Neuronal stem cell (in vitro differentiated cells): Measurements from ENCODE around the gene ZNF134.

Experiments
- DNase-seq: peaks from one replicate; pipeline ENCODE4 v3.0.0-alpha.2; 2013; ENCODE audit warnings: low spot score
- H2AFZ ChIP-seq: one replicate; pipeline ENCODE4 v1.6.1; 2013; ENCODE audit warnings: mild to moderate bottlenecking, low read length, inconsistent platforms
- H2AK5ac ChIP-seq: 2 replicates; pipeline ENCODE4 v1.6.1; 2013; ENCODE audit warnings: low read depth, mild to moderate bottlenecking, inconsistent platforms, low read length, moderate library complexity, mixed read lengths
- H2BK120ac ChIP-seq: 2 replicates; pipeline ENCODE4 v1.6.1; 2013; ENCODE audit warnings: low read depth, mild to moderate bottlenecking, inconsistent platforms, low read length, moderate library complexity, mixed read lengths
- H2BK12ac ChIP-seq: one replicate; pipeline ENCODE4 v1.6.1; 2013; ENCODE audit warnings: low read length, inconsistent platforms
- H2BK15ac ChIP-seq: 2 replicates; pipeline ENCODE4 v1.6.1; 2013; ENCODE audit warnings: mild to moderate bottlenecking, low read length, inconsistent platforms, mixed read lengths
- H2BK5ac ChIP-seq: one replicate; pipeline ENCODE4 v1.6.1; 2013; ENCODE audit warnings: inconsistent platforms, mild to moderate bottlenecking, low read length, moderate library complexity
- H3K14ac ChIP-seq: one replicate; pipeline ENCODE4 v1.6.1; 2013; ENCODE audit warnings: low read length, inconsistent platforms
- H3K18ac ChIP-seq: 2 replicates; pipeline ENCODE4 v1.6.1; 2013; ENCODE audit warnings: low read length, inconsistent platforms
- H3K23ac ChIP-seq: 2 replicates; pipeline ENCODE4 v1.6.1; 2013; ENCODE audit warnings: low read depth, mild to moderate bottlenecking, mixed read lengths, low read length, inconsistent platforms; ENCODE audit not compliant: poor library complexity
- H3K27ac ChIP-seq: replicated peaks from 3 replicates; pipeline ENCODE4 v1.5.1; 2013; ENCODE audit warnings: low read length, inconsistent platforms
- H3K27me3 ChIP-seq, 3 experiments: 2 replicates each; pipeline ENCODE4 v1.6.1; 2013; ENCODE audit warnings: low read length in 3 of 3, mild to moderate bottlenecking in 2 of 3, inconsistent platforms in 1 of 3, low read depth in 1 of 3, mixed read lengths in 1 of 3, moderate library complexity in 1 of 3; ENCODE audit not compliant: control insufficient read depth in 3 of 3, insufficient read depth in 3 of 3
- H3K36me3 ChIP-seq, 2 donors: replicated peaks in 1 of 2; 2 replicates each; pipeline ENCODE4 v1.6.1; 2013; ENCODE audit warnings: low read length in 2 of 2; ENCODE audit not compliant: control insufficient read depth in 2 of 2, insufficient read depth in 2 of 2
- H3K4ac ChIP-seq: 2 replicates; pipeline ENCODE4 v1.6.1; 2013; ENCODE audit warnings: inconsistent platforms, mild to moderate bottlenecking, low read length, moderate library complexity
- H3K4me1 ChIP-seq, 2 donors: 1 replicate in 1 of 2; 2 replicates in 1 of 2; pipeline ENCODE4 v1.6.1; 2013; ENCODE audit warnings: low read length in 2 of 2, low read depth in 1 of 2; ENCODE audit not compliant: control insufficient read depth in 2 of 2, insufficient read depth in 1 of 2
- H3K4me2 ChIP-seq: one replicate; pipeline ENCODE4 v1.6.1; 2013; ENCODE audit warnings: mild to moderate bottlenecking, low read length, inconsistent platforms; ENCODE audit not compliant: insufficient read depth, poor library complexity, severe bottlenecking
- H3K4me3 ChIP-seq, 2 donors: 2 replicates each; pipeline ENCODE4 v1.5.1; 2013; ENCODE audit warnings: low read length in 2 of 2, mild to moderate bottlenecking in 2 of 2, inconsistent platforms in 1 of 2, moderate library complexity in 1 of 2
- H3K79me1 ChIP-seq: one replicate; pipeline ENCODE4 v1.6.1; 2013; ENCODE audit warnings: low read depth, mild to moderate bottlenecking, inconsistent platforms, low read length, moderate library complexity
- H3K9ac ChIP-seq: one replicate; pipeline ENCODE4 v1.6.1; 2013; ENCODE audit warnings: mild to moderate bottlenecking, low read depth, low read length, inconsistent platforms; ENCODE audit not compliant: poor library complexity
- H3K9me3 ChIP-seq, 2 donors: replicated peaks in 1 of 2; 2 replicates each; pipeline versions ENCODE3 to v1.6.1; 2013; ENCODE audit warnings: low read length in 2 of 2, mild to moderate bottlenecking in 2 of 2, inconsistent platforms in 1 of 2, low read depth in 1 of 2, mixed read lengths in 1 of 2, moderate library complexity in 1 of 2; ENCODE audit not compliant: control insufficient read depth in 2 of 2, insufficient read depth in 1 of 2
- H4K8ac ChIP-seq: one replicate; pipeline ENCODE4 v1.6.1; 2013; ENCODE audit warnings: low read depth, mild to moderate bottlenecking, inconsistent platforms, low read length, moderate library complexity
- H4K91ac ChIP-seq: one replicate; pipeline ENCODE4 v1.6.1; 2013; ENCODE audit warnings: low read length, low read depth, mild to moderate bottlenecking, inconsistent platforms; ENCODE audit not compliant: poor library complexity
- WGBS, 2 donors: extraction: QIAGEN DNeasy Blood & Tissue Kit; methylation state at CpG; one replicate each; pipeline ENCODE4 v1.1.7; 2013; ENCODE audit warnings: missing lambda C conversion rate in 2 of 2, mixed read lengths in 1 of 2; ENCODE audit not compliant: insufficient read length in 2 of 2, insufficient replicate concordance in 1 of 2; ENCODE audit errors: extremely low coverage in 2 of 2; 5-methylcytosine and 5-hydroxymethylcytosine counted together

The ZNF134 gene

GRCh38 chr19:57583521-57584416, 30.3 kb upstream of the ZNF134 start, which contains the start of gene ZIK1:
Gene ZIK1, plus strand, starts transcription at chr19:57584145. Its CDS starts 212 bp downstream, at chr19:57584357.
- peak within 1 kb of the TSS; percentile 2 for H2BK15ac ChIP-seq
- H3K4me2 ChIP-seq, result peak within 1 kb of the TSS; percentile 82
- peaks cover 0 to 2% (median 0%) of the 10 kb centered on the region in 3 experiments for H3K27me3 ChIP-seq
- H2BK12ac ChIP-seq, result peak within 1 kb of the TSS; percentile 53
- H3K4me3 ChIP-seq, result peak within 1 kb of the TSS; percentile 83 to 96
- no peak within 1 kb of the TSS for H2BK120ac ChIP-seq
- H3K18ac ChIP-seq, result peak within 1 kb of the TSS; percentile 90
- peaks cover 10% of the 10 kb centered on the region for H3K79me1 ChIP-seq
- peak within 1 kb of the TSS; percentile 11 for H3K27ac ChIP-seq
- H4K8ac ChIP-seq, result peak within 1 kb of the TSS; percentile 77
- peak within 1 kb of the TSS; percentile 98 for H2AK5ac ChIP-seq
- DNase-seq, result peak; percentile 95
- peak within 1 kb of the TSS; percentile 62 for H2BK5ac ChIP-seq
- peaks cover 41 to 62% of the 10 kb centered on the region in 2 donors for H3K9me3 ChIP-seq
- peaks cover 26 to 40% of the 10 kb centered on the region in 2 donors for H3K36me3 ChIP-seq
- H3K23ac ChIP-seq, result peak within 1 kb of the TSS; percentile 31
- H3K4ac ChIP-seq, result peak within 1 kb of the TSS; percentile 13
- H4K91ac ChIP-seq, result peak within 1 kb of the TSS; percentile 31
- no CpG with 5 or more reads among the region's 76 CpGs for WGBS, 2 donors
- peak within 1 kb of the TSS; percentile 97 for H2AFZ ChIP-seq
- peaks cover 5 to 11% of the 10 kb centered on the region in 2 donors for H3K4me1 ChIP-seq
- H3K14ac ChIP-seq, result peak within 1 kb of the TSS; percentile 50
- H3K9ac ChIP-seq, result peak within 1 kb of the TSS; percentile 90

GRCh38 chr19:57587529-57587928, 26.5 kb upstream of the ZNF134 start:
- Histone ChIP-seq H3K23ac (no peak overlapping the region), H2BK12ac (no peak overlapping the region), H4K8ac (no peak overlapping the region), H3K4me2 (no peak overlapping the region), H2BK15ac (no peak overlapping the region), H3K18ac (no peak overlapping the region), H3K36me3 (peaks cover 61 to 78% of the 10 kb centered on the region in 2 donors), H3K4me3 (no peak overlapping the region), H3K4ac (no peak overlapping the region), H2AFZ (no peak overlapping the region), H3K14ac (no peak overlapping the region), H2AK5ac (no peak overlapping the region), H2BK5ac (no peak overlapping the region), H3K9me3 (peaks cover 76 to 89% of the 10 kb centered on the region in 2 donors), H3K27ac (no peak overlapping the region), H3K79me1 (peaks cover 12% of the 10 kb centered on the region), H2BK120ac (no peak overlapping the region), H3K27me3 (peaks cover 0 to 2% (median 0%) of the 10 kb centered on the region in 3 experiments), H4K91ac (no peak overlapping the region), H3K9ac (no peak overlapping the region), H3K4me1 (peaks cover 5 to 11% of the 10 kb centered on the region in 2 donors)
- no CpG with 5 or more reads among the region's 1 CpG for WGBS, 2 donors
- no peak for DNase-seq

DNA sequence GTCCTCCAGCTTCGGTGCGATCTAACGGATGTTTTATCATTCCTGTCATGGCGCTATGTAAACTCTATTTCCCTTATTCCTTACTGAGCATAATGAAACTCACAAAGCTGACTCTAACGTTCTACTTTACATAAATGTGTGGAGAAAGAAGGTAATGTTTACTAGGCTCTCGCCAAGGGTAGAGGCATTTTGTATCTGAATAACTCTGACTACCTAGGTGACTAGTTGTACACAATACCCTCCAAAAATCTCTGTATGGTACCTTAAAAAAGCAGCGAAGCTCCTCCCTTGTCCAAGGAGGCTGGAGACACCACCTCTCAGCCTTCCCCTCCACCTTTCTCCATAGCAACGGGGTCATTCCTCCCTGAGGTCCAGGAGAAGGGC, 14.7 kb upstream of the ZNF134 start:
- DNase-seq, result no peak
- Histone ChIP-seq H3K4me1 (peaks cover 4 to 5% of the 10 kb centered on the region in 2 donors), H2BK15ac (no peak overlapping the region), H3K4ac (no peak overlapping the region), H2AK5ac (no peak overlapping the region), H3K9me3 (peaks cover 0 to 5% of the 10 kb centered on the region in 2 donors), H2AFZ (peak overlapping the region; percentile 97), H4K91ac (no peak overlapping the region), H3K79me1 (peaks cover 6% of the 10 kb centered on the region), H3K36me3 (peaks cover 3 to 23% of the 10 kb centered on the region in 2 donors), H3K27ac (no peak overlapping the region), H3K23ac (no peak overlapping the region), H3K27me3 (no peaks in the 10 kb centered on the region), H3K9ac (no peak overlapping the region), H3K4me2 (peak overlapping the region; percentile 29), H2BK12ac (no peak overlapping the region), H3K18ac (no peak overlapping the region), H3K4me3 (peak overlapping the region; percentile 97), H4K8ac (no peak overlapping the region), H2BK120ac (no peak overlapping the region), H2BK5ac (no peak overlapping the region), H3K14ac (no peak overlapping the region)
- whole genome bisulfite sequencing, 2 donors, result no CpG with 5 or more reads among the region's 8 CpGs

GRCh38 chr19:57599761-57600383, 14.2 kb upstream of the ZNF134 start, which contains the start of gene ZNF530:
Gene ZNF530, plus strand, starts transcription at chr19:57599885. Its CDS starts 4,461 bp downstream, at chr19:57604346.
- Histone ChIP-seq H4K91ac (no peak within 1 kb of the TSS), H4K8ac (no peak within 1 kb of the TSS), H3K18ac (peak within 1 kb of the TSS; percentile 84), H2BK120ac (no peak within 1 kb of the TSS), H3K9me3 (peaks cover 0 to 5% of the 10 kb centered on the region in 2 donors), H3K4me1 (peaks cover 4 to 5% of the 10 kb centered on the region in 2 donors), H2BK15ac (no peak within 1 kb of the TSS), H3K4me2 (peak within 1 kb of the TSS; percentile 87), H2BK12ac (no peak within 1 kb of the TSS), H3K9ac (peak within 1 kb of the TSS; percentile 90), H3K27me3 (no peaks in the 10 kb centered on the region), H3K4ac (no peak within 1 kb of the TSS), H3K27ac (no peak within 1 kb of the TSS), H2AK5ac (peak within 1 kb of the TSS; percentile 71), H3K36me3 (peaks cover 3 to 28% of the 10 kb centered on the region in 2 donors), H2BK5ac (no peak within 1 kb of the TSS), H2AFZ (peak within 1 kb of the TSS; percentile 97), H3K79me1 (peaks cover 6% of the 10 kb centered on the region), H3K23ac (peak within 1 kb of the TSS; percentile 77), H3K14ac (peak within 1 kb of the TSS; percentile 82), H3K4me3 (peak within 1 kb of the TSS; percentile 97)
- no CpG with 5 or more reads among the region's 53 CpGs for WGBS, 2 donors
- DNase-seq, result peak; percentile 80
